K562 (cell line): Measurements from ENCODE around the gene LYRM7. TPM values are rescaled to one million over a fixed set of nuclear protein-coding genes. Genes with fewer than 3 reads are reported as not detected.

ENCODE experiments used
- BRF1 ChIP-seq: IDR thresholded peaks from 3 replicates; pipeline ENCODE4 v1.6.1; 2011; ENCODE audit warnings: borderline replicate concordance, mild to moderate bottlenecking; ENCODE audit not compliant: insufficient read length; ENCODE audit errors: extremely low read depth
- ETS1 ChIP-seq: conservative IDR thresholded peaks from 2 replicates; pipeline ENCODE4 v1.6.1; 2011; ENCODE audit warnings: low read depth, mild to moderate bottlenecking, low read length; ENCODE audit not compliant: control insufficient read depth
- ETV6 ChIP-seq, 3 experiments: fragments of 150-350 bp in 1 of 3; sonication (generic) in 1 of 3; formaldehyde crosslinking in 1 of 3; IDR thresholded peaks; 2 replicates each; pipeline versions ENCODE4 v1.6.1 to v1.8.0; 2014 to 2022; ENCODE audit warnings: borderline replicate concordance in 2 of 3, low read depth in 2 of 3, antibody characterized with exemption in 1 of 3, low read length in 1 of 3, mild to moderate bottlenecking in 1 of 3, missing genetic modification reagents in 1 of 3
- NEUROD1 ChIP-seq: fragments of 150-350 bp; IDR thresholded peaks from 2 replicates; pipeline ENCODE4 v1.6.1; 2014; ENCODE audit warnings: borderline replicate concordance, low read length, low read depth; ENCODE audit not compliant: partially characterized antibody
- PATZ1 ChIP-seq: fragments of 250-450 bp; sonication (Bioruptor Pico); IDR thresholded peaks from 2 replicates; pipeline ENCODE4 v1.5.0; 2020; ENCODE audit warnings: mild to moderate bottlenecking, borderline replicate concordance
- POLR2H ChIP-seq: IDR thresholded peaks from 2 replicates; pipeline ENCODE4 v1.6.1; 2016; ENCODE audit warnings: missing genetic modification characterization, low read depth, mild to moderate bottlenecking, control low read depth, missing compliant biosample characterization, moderate library complexity
- RAD51 ChIP-seq: fragments of 450-650 bp; IDR thresholded peaks from 2 replicates; pipeline ENCODE4 v1.7.1; 2016; ENCODE audit warnings: low read depth, mild to moderate bottlenecking, borderline replicate concordance
- RBM15 ChIP-seq: fragments of 200-400 bp; formaldehyde crosslinking; IDR thresholded peaks from 2 replicates; pipeline ENCODE4 v1.6.1; 2018; ENCODE audit warnings: mild to moderate bottlenecking, low read length, moderate library complexity; ENCODE audit not compliant: insufficient read depth
- RNF2 ChIP-seq: sonication (generic); IDR thresholded peaks from 2 replicates; pipeline ENCODE4 v1.6.1; 2016
- SMC3 ChIP-seq: conservative IDR thresholded peaks from 2 replicates; pipeline ENCODE4 v1.6.1; 2011; ENCODE audit warnings: low read depth, low read length, improper control_type of control experiment; ENCODE audit not compliant: insufficient read depth
- TAF7 ChIP-seq: fragments of 450-650 bp; IDR thresholded peaks from 2 replicates; pipeline ENCODE4 v1.6.1; 2016; ENCODE audit warnings: missing genetic modification characterization, missing compliant biosample characterization
- ZKSCAN3 ChIP-seq: fragments of 250-450 bp; sonication (Bioruptor Pico); IDR thresholded peaks from 2 replicates; pipeline ENCODE4 v1.4.0; 2020
- ZNF511 ChIP-seq: sonication (generic); formaldehyde crosslinking; IDR thresholded peaks from 2 replicates; pipeline ENCODE4 v1.8.0; 2022; ENCODE audit warnings: mild to moderate bottlenecking, missing genetic modification reagents
- ZNF586 ChIP-seq: fragments of 450-650 bp; formaldehyde crosslinking; conservative IDR thresholded peaks from 2 replicates; pipeline ENCODE4 v1.4.0; 2020; ENCODE audit warnings: mild to moderate bottlenecking, moderate library complexity
- polyA plus RNA-seq, 8 experiments: library from polyadenylated mRNA; depleted of rRNA in 4 of 8; stranded (reverse) in 5 of 8; unstranded in 3 of 8; fragments of >200 nt; fragmentation: Nextera tagmentation in 2 of 8; fragmentation: Illumina TruSeq in 1 of 8; extraction: Ambion mirVana in 2 of 8; extraction: Trizol in 1 of 8; gene quantifications; 2 replicates each; pipeline versions ENCODE4 v1.2.1 to v1.2.3, GENCODE V29; 2011 to 2014; ENCODE audit warnings: inconsistent platforms in 1 of 8, missing spikeins in 1 of 8
- total RNA-seq, 7 experiments: library from RNA; depleted of rRNA in 6 of 7; stranded (reverse); fragments of >200 nt in 6 of 7; fragmentation: Illumina TruSeq in 2 of 7; extraction: Trizol in 2 of 7; gene quantifications; 2 replicates each; pipeline versions ENCODE4 v1.2.1 to v1.2.3, GENCODE V29; 2011 to 2021; ENCODE audit warnings: low replicate concordance in 1 of 7
- TF ChIP-seq, protein P1 (sequence below): fragments of 450-650 bp; formaldehyde crosslinking; IDR thresholded peaks from 2 replicates; pipeline ENCODE4 v1.4.0; 2022; ENCODE audit warnings: mild to moderate bottlenecking, moderate library complexity
- TF ChIP-seq, protein P2 (sequence below), 2 experiments: fragments of 150-350 bp in 1 of 2; IDR thresholded peaks; 2 replicates each; pipeline ENCODE4 v1.6.1; 2012 to 2016; ENCODE audit warnings: low read depth in 2 of 2, low read length in 2 of 2, mild to moderate bottlenecking in 1 of 2, moderate library complexity in 1 of 2

The LYRM7 gene
- total and polyA plus RNA-seq, 9 of the 15 experiments (the other 6 are each of a cell fraction or from before 2014, with no cell fraction given): 16.2 to 70.1 (median 33.3) TPM

DNA sequence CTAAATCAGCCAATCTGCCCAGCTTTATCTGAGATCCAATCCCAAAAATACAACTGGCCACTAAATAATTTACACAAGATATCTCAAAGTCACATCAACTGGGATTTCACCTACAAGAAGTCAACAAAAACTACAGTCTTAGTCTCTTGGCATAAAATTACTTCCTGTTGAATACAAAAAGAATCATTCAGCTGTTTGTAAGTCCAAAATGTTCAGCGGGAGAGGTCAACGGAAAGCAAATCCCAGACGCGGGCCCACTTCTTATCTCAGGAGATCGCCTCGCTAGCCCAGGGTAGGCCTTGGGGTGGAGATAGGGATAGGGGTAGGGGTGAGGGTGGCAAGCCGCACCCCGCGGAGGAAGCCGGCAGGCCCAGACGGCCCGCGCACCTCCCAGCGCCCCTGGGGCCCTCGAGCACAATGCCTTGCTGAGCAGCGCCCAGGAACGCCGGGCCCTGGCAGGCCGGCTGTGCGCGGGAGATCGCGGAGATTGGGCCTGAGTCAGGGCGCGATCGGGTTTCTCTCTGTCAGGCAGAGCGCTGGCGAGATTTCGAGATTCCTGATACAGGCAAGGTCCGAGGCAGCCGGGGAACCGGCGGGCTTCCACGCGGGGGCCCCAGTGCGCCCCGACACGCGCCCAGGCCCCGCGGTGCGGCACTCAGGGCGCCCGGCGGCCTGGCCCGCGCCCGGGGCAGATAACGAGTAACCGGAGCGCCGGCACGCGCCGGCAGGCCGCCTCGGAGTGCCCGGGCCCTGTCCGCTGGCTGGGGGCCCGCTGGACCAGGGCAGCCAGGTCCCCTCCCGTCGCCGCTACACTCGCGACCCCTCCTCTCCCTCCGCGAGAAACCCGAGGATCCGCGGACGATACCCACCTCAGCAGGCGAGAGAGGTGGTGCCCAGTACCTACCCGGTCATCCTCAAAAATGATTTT lies 6.3 kb upstream of the LYRM7 start (continued):
- TF ChIP-seq ETV6 (IDR thresholded peaks at IDR 0.05; ENCODE audit: borderline replicate concordance in 1 of 2, low read depth in 2 of 2, low read length in 1 of 2) (0 out of 4 replicates have a peak, but pooled peaks of 1 of the 2 experiments have one; percentile 33), ETV6 (CRISPR knock-in tag; IDR thresholded peaks at IDR 0.05; ENCODE audit: borderline replicate concordance) (peak; percentile 20; the same call in 1 of the 2 replicates), RAD51 (no peak), ZNF511 (peak; percentile 89; the same call in 1 of the 2 replicates), ZKSCAN3 (no peak), BRF1 (no peak), RNF2 (peak; percentile 67), SMC3 (no peak), PATZ1 (no peak), NEUROD1 (no peak), POLR2H (tag) (no peak), ZNF586 (0 out of 2 replicates have a peak, but pooled peaks have one; percentile 57), RBM15 (no peak), TAF7 (tag) (no peak), ETS1 (no peak)
- TF ChIP-seq, protein P1, sequence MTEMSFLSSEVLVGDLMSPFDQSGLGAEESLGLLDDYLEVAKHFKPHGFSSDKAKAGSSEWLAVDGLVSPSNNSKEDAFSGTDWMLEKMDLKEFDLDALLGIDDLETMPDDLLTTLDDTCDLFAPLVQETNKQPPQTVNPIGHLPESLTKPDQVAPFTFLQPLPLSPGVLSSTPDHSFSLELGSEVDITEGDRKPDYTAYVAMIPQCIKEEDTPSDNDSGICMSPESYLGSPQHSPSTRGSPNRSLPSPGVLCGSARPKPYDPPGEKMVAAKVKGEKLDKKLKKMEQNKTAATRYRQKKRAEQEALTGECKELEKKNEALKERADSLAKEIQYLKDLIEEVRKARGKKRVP (CRISPR knock-in tag): no peak; the same call in 1 of the 2 replicates
- TF ChIP-seq, protein P2, sequence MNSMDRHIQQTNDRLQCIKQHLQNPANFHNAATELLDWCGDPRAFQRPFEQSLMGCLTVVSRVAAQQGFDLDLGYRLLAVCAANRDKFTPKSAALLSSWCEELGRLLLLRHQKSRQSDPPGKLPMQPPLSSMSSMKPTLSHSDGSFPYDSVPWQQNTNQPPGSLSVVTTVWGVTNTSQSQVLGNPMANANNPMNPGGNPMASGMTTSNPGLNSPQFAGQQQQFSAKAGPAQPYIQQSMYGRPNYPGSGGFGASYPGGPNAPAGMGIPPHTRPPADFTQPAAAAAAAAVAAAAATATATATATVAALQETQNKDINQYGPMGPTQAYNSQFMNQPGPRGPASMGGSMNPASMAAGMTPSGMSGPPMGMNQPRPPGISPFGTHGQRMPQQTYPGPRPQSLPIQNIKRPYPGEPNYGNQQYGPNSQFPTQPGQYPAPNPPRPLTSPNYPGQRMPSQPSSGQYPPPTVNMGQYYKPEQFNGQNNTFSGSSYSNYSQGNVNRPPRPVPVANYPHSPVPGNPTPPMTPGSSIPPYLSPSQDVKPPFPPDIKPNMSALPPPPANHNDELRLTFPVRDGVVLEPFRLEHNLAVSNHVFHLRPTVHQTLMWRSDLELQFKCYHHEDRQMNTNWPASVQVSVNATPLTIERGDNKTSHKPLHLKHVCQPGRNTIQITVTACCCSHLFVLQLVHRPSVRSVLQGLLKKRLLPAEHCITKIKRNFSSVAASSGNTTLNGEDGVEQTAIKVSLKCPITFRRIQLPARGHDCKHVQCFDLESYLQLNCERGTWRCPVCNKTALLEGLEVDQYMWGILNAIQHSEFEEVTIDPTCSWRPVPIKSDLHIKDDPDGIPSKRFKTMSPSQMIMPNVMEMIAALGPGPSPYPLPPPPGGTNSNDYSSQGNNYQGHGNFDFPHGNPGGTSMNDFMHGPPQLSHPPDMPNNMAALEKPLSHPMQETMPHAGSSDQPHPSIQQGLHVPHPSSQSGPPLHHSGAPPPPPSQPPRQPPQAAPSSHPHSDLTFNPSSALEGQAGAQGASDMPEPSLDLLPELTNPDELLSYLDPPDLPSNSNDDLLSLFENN (IDR thresholded peaks at IDR 0.05; ENCODE audit: low read depth in 2 of 2, low read length in 2 of 2): no peak
